Left lung (tissue), 10 donors: Measurements from ENCODE around the gene NEURL3. TPM values are rescaled to one million over a fixed set of nuclear protein-coding genes. Genes with fewer than 3 reads are reported as not detected.

ENCODE experiments used
- ATAC-seq: fragments of 200-7000 bp; cut with Tn5 transposase; one replicate; pipeline ENCODE4 v1.9.1; 2020; ENCODE audit warnings: moderate library complexity
- DNase-seq, 4 donors: peaks; one replicate each; pipeline ENCODE4 v3.0.0-alpha.2; 2013 to 2020
- H3K27ac ChIP-seq, 2 donors: fragments of 200-600 bp; sonication (generic) in 1 of 2; one replicate each; pipeline versions ENCODE4 v1.5.0 to v1.8.0; 2020 to 2021
- H3K27me3 ChIP-seq, 2 donors: fragments of 200-600 bp; sonication (generic) in 1 of 2; one replicate each; pipeline versions ENCODE4 v1.5.0 to v1.8.0; 2020 to 2021
- H3K36me3 ChIP-seq, 2 donors: fragments of 200-600 bp; sonication (generic) in 1 of 2; one replicate each; pipeline versions ENCODE4 v1.5.0 to v1.8.0; 2020 to 2021
- H3K4me1 ChIP-seq, 2 donors: fragments of 200-600 bp; one replicate each; pipeline ENCODE4 v1.8.0; 2021
- H3K4me3 ChIP-seq, 2 donors: fragments of 200-600 bp; sonication (generic) in 1 of 2; one replicate each; pipeline versions ENCODE4 v1.5.0 to v1.8.0; 2020 to 2021; ENCODE audit warnings: mild to moderate bottlenecking in 1 of 2
- H3K9me3 ChIP-seq, 2 donors: fragments of 200-600 bp; sonication (generic) in 1 of 2; one replicate each; pipeline versions ENCODE4 v1.5.0 to v1.8.0; 2020 to 2021
- CTCF ChIP-seq, 2 donors: fragments of 200-600 bp; sonication (generic) in 1 of 2; IDR thresholded peaks; one replicate each; pipeline versions ENCODE4 v1.5.0 to v1.8.0; 2021; ENCODE audit warnings: antibody characterized with exemption in 2 of 2
- intact Hi-C, 2 donors: fragments of 100-400 bp; cut with DNase I; formaldehyde crosslinking; loops; one replicate each; pipeline versions ENCODE4 v1.11.2 to v1.14.2; 2022
- polyA plus RNA-seq, 6 donors: library from polyadenylated mRNA; unstranded; fragments of 120-200 nt; gene quantifications; one replicate each; pipeline ENCODE4 v1.2.1, GENCODE V29; 2013; ENCODE audit not compliant: insufficient read length in 6 of 6
- total RNA-seq, 2 donors: library from RNA; stranded (reverse); fragmentation: NEBNext Ultra II Directional; extraction: Animal tissue kit (Norgen Biotek cat#: 25700); gene quantifications; one replicate each; pipeline ENCODE4 v1.2.1, GENCODE V29; 2021
- donor health status: DM: no; HTN: yes; CAD: no.
- donor health status: DM: no; HTN: no; CAD: no.

Gene NEURL3
- total and polyA plus RNA-seq, 8 donors, result 0.18 to 0.62 (median 0.32) TPM

GRCh38 chr2:96535331-96535730 is 30.2 kb upstream of the NEURL3 start:
- H3K27ac ChIP-seq, result no peak overlapping the region
- H3K9me3 ChIP-seq, result no peaks in the 10 kb centered on the region
- intact Hi-C loops, result no loop called here
- peaks cover 47 to 89% of the 10 kb centered on the region in 2 donors for H3K4me1 ChIP-seq
- ATAC-seq (no peak), DNase-seq (no peak)
- H3K27me3 ChIP-seq, result no peaks in the 10 kb centered on the region
- TF ChIP-seq CTCF (IDR thresholded peaks at IDR 0.05), result no peak
- no peaks in the 10 kb centered on the region for H3K36me3 ChIP-seq
- H3K4me3 ChIP-seq, result no peak overlapping the region

- TF ChIP-seq CTCF (IDR thresholded peaks at IDR 0.05), result no peak
- peak in 1 of 4 donors; percentile 39 for DNase-seq
- ATAC-seq, result no peak
- Histone ChIP-seq H3K4me3 (no peak overlapping the region), H3K4me1 (peaks cover 47 to 89% of the 10 kb centered on the region in 2 donors), H3K27ac (no peak overlapping the region), H3K9me3 (no peaks in the 10 kb centered on the region), H3K36me3 (no peaks in the 10 kb centered on the region), H3K27me3 (no peaks in the 10 kb centered on the region)
- intact Hi-C loops, result no loop called here
Measured at GRCh38 chr2:96534701-96535181, 29.6 kb upstream of the NEURL3 start.

- Histone ChIP-seq H3K36me3 (no peaks in the 10 kb centered on the region), H3K4me1 (peaks cover 42 to 89% of the 10 kb centered on the region in 2 donors), H3K9me3 (no peaks in the 10 kb centered on the region), H3K27ac (peak overlapping the region; percentile 86), H3K27me3 (no peaks in the 10 kb centered on the region), H3K4me3 (no peak overlapping the region)
- intact Hi-C loops, result no loop called here
- no peak for TF ChIP-seq CTCF (IDR thresholded peaks at IDR 0.05)
- ATAC-seq, result no peak
- DNase-seq, result no peak
Measured at GRCh38 chr2:96534141-96534540, 29.0 kb upstream of the NEURL3 start.

- Histone ChIP-seq H3K4me1 (peaks cover 40 to 89% of the 10 kb centered on the region in 2 donors), H3K9me3 (no peaks in the 10 kb centered on the region), H3K27ac (peak overlapping the region; percentile 86), H3K4me3 (no peak overlapping the region), H3K36me3 (no peaks in the 10 kb centered on the region), H3K27me3 (no peaks in the 10 kb centered on the region)
- DNase-seq, result peak in 2 of 4 donors; percentile 85 to 88
- TF ChIP-seq CTCF (IDR thresholded peaks at IDR 0.05), result no peak
- intact Hi-C loops, result no loop called here
- peak; percentile 15 for ATAC-seq
Measured at GRCh38 chr2:96533292-96534073, 28.3 kb upstream of the NEURL3 start.

GRCh38 chr2:96532641-96533291 is 27.6 kb upstream of the NEURL3 start:
- Histone ChIP-seq H3K27me3 (no peaks in the 10 kb centered on the region), H3K4me1 (peaks cover 42 to 89% of the 10 kb centered on the region in 2 donors), H3K27ac (peak overlapping the region; percentile 86), H3K9me3 (no peaks in the 10 kb centered on the region), H3K36me3 (no peaks in the 10 kb centered on the region), H3K4me3 (no peak overlapping the region)
- DNase-seq (no peak), ATAC-seq (no peak)
- no peak for TF ChIP-seq CTCF (IDR thresholded peaks at IDR 0.05)
- intact Hi-C loops, result no loop called here
